HepG2 (cell line): ENCODE data around the gene CTIF. TPM values are rescaled to one million over a fixed set of nuclear protein-coding genes. Genes with fewer than 3 reads are reported as not detected.

Experiments used
- ATAC-seq: fragments of 200-7000 bp; cut with Tn5 transposase; 3 replicates; pipeline ENCODE4 v1.9.1; 2020; ENCODE audit warnings: mild to moderate bottlenecking, moderate library complexity
- BruUV-seq: library from RNA; stranded (reverse); fragments of 400-500 nt; replicated peaks from 2 replicates; lab custom pipeline; 2021; lab: Mats Ljungman, UMichigan
- CTCF ChIA-PET: fragments of 300-600 bp; formaldehyde crosslinking; extraction: SDS; loops from one replicate; lab custom pipeline; 2021; ENCODE audit warnings: low total read pairs, inconsistent platforms, low intra/inter-chr PET ratio; lab: Yijun Ruan, JAX
- POLR2A ChIA-PET: fragments of 350-600 bp; sonication (Branson Sonifier 250); formaldehyde crosslinking; loops from one replicate; lab custom pipeline; 2020; ENCODE audit warnings: antibody characterized with exemption, inconsistent platforms; lab: Yijun Ruan, JAX
- DNase-seq: peaks from one replicate; pipeline ENCODE4 v3.0.0-alpha.2; 2015; ENCODE audit warnings: low spot score
- FAIRE-seq: peaks from 3 replicates; lab custom pipeline; 2011; peaks lifted over from hg19 to GRCh38; lab: Jason Lieb, UNC
- H2AFZ ChIP-seq: one replicate; pipeline ENCODE4 v1.6.1; 2011; ENCODE audit warnings: low read length, inconsistent platforms
- H3K27ac ChIP-seq: fragments of 300-600 bp; 3 replicates; pipeline ENCODE4 v1.8.0; 2011; ENCODE audit warnings: mixed run types, mild to moderate bottlenecking, mixed read lengths, low read length, inconsistent platforms; ENCODE audit not compliant: insufficient read depth; ENCODE audit errors: extremely low read length
- H3K27me3 ChIP-seq, 2 experiments: fragments of 200-600 bp in 1 of 2; 2 replicates in 1 of 2; 3 replicates in 1 of 2; pipeline versions ENCODE4 v1.6.0 to v1.8.0; 2011; ENCODE audit warnings: low read length in 2 of 2, mild to moderate bottlenecking in 2 of 2, moderate library complexity in 2 of 2, inconsistent platforms in 1 of 2; ENCODE audit not compliant: insufficient read depth in 2 of 2, control insufficient read depth in 1 of 2
- H3K36me3 ChIP-seq, 2 experiments: fragments of 200-600 bp in 1 of 2; replicated peaks in 1 of 2; 2 replicates in 1 of 2; 3 replicates in 1 of 2; pipeline versions ENCODE4 v1.5.1 to v1.8.0; 2011; ENCODE audit warnings: low read length in 2 of 2, inconsistent platforms in 1 of 2; ENCODE audit not compliant: insufficient read depth in 2 of 2, control insufficient read depth in 1 of 2
- H3K4me1 ChIP-seq: 2 replicates; pipeline ENCODE4 v1.5.1; 2012; ENCODE audit warnings: low read length, inconsistent platforms; ENCODE audit not compliant: insufficient read depth
- H3K4me2 ChIP-seq: 2 replicates; pipeline ENCODE4 v1.6.0; 2011; ENCODE audit warnings: low read depth, low read length, inconsistent platforms
- H3K4me3 ChIP-seq, 3 experiments: fragments of 200-600 bp in 1 of 3; sonication (generic), shearing (Covaris generic) in 1 of 3; replicated peaks in 1 of 3; 2 replicates each; pipeline ENCODE4 v1.5.1; 2011 to 2016; ENCODE audit warnings: low read length in 3 of 3, inconsistent platforms in 2 of 3, low read depth in 2 of 3, mild to moderate bottlenecking in 2 of 3, control low read depth in 1 of 3, mixed read lengths in 1 of 3; ENCODE audit not compliant: insufficient read depth in 1 of 3
- H3K79me2 ChIP-seq: one replicate; pipeline ENCODE4 v1.6.1; 2011; ENCODE audit warnings: low read length, inconsistent platforms; ENCODE audit not compliant: insufficient read depth
- H3K9ac ChIP-seq: 2 replicates; pipeline ENCODE4 v1.6.0; 2011; ENCODE audit warnings: mild to moderate bottlenecking, low read depth, low read length, inconsistent platforms; ENCODE audit not compliant: insufficient read depth
- H3K9me3 ChIP-seq: 2 replicates; pipeline ENCODE4 v1.5.1; 2012; ENCODE audit warnings: mild to moderate bottlenecking, low read length
- H4K20me1 ChIP-seq: 2 replicates; pipeline ENCODE4 v1.6.0; 2011; ENCODE audit warnings: inconsistent platforms, mild to moderate bottlenecking, low read length, moderate library complexity; ENCODE audit not compliant: insufficient read depth
- CEBPG ChIP-seq: IDR thresholded peaks from 2 replicates; pipeline ENCODE4 v1.6.1; 2016
- EHMT2 ChIP-seq: fragments of 200-600 bp; sonication (generic); IDR thresholded peaks from 2 replicates; pipeline ENCODE4 v1.7.0; 2017; ENCODE audit warnings: antibody characterized with exemption, low read depth, low read length, borderline replicate concordance
- ELF4 ChIP-seq: sonication (generic); formaldehyde crosslinking; IDR thresholded peaks from 2 replicates; pipeline ENCODE4 v1.5.0; 2020; ENCODE audit warnings: missing genetic modification reagents, mild to moderate bottlenecking, moderate library complexity, borderline replicate concordance
- KLF13 ChIP-seq: sonication (generic); formaldehyde crosslinking; IDR thresholded peaks from 2 replicates; pipeline ENCODE4 v1.4.0; 2020; ENCODE audit warnings: mild to moderate bottlenecking, missing genetic modification reagents
- PHF21A ChIP-seq: sonication (generic); formaldehyde crosslinking; IDR thresholded peaks from 2 replicates; pipeline ENCODE4 v1.5.0; 2020; ENCODE audit warnings: mild to moderate bottlenecking, missing genetic modification reagents
- TCF7 ChIP-seq: sonication (generic); IDR thresholded peaks from 2 replicates; pipeline ENCODE4 v1.6.1; 2016; ENCODE audit warnings: antibody characterized with exemption, low read depth
- ZNF124 ChIP-seq: sonication (generic); formaldehyde crosslinking; IDR thresholded peaks from 2 replicates; pipeline ENCODE4 v1.4.0; 2020; ENCODE audit warnings: missing genetic modification reagents
- ZNF441 ChIP-seq: sonication (generic); formaldehyde crosslinking; IDR thresholded peaks from 2 replicates; pipeline ENCODE4 v1.7.0; 2021; ENCODE audit warnings: missing genetic modification reagents, borderline replicate concordance
- ZNF550 ChIP-seq: sonication (generic); formaldehyde crosslinking; IDR thresholded peaks from 2 replicates; pipeline ENCODE4 v1.4.0; 2020; ENCODE audit warnings: mild to moderate bottlenecking, missing genetic modification reagents, borderline replicate concordance
- ZNF790 ChIP-seq: sonication (generic); formaldehyde crosslinking; IDR thresholded peaks from 2 replicates; pipeline ENCODE4 v1.8.0; 2022; ENCODE audit warnings: missing genetic modification reagents, mild to moderate bottlenecking, borderline replicate concordance
- WGBS: methylation state at CpG from one replicate; pipeline ENCODE4 v1.1.6; 2017; ENCODE audit warnings: low lambda C conversion rate; 5-methylcytosine and 5-hydroxymethylcytosine counted together
- in situ Hi-C: cut with HindIII; loops from 2 replicates; pipeline ENCODE4 v1.10.0; 2017; ENCODE audit warnings: low pct_unique_long_range_greater_than_20kb; ENCODE audit not compliant: extremely low pct_ligation_motif_present
- intact Hi-C: fragments of 100-400 bp; cut with micrococcal nuclease; formaldehyde crosslinking; loops from one replicate; pipeline ENCODE4 v1.10.0; 2022; ENCODE audit not compliant: unreplicated experiment
- polyA plus RNA-seq, 8 experiments: library from polyadenylated mRNA; depleted of rRNA in 3 of 8; stranded (reverse) in 7 of 8; unstranded in 1 of 8; fragments of >200 nt; fragmentation: Illumina TruSeq in 4 of 8; extraction: Trizol in 4 of 8; gene quantifications; 2 replicates each; pipeline versions ENCODE4 v1.2.1 to v1.2.3, GENCODE V29; 2011 to 2016; ENCODE audit warnings: low read depth in 4 of 8, missing spikeins in 1 of 8, mixed read lengths in 1 of 8; ENCODE audit not compliant: insufficient read depth in 1 of 8
- total RNA-seq, 5 experiments: library from RNA; depleted of rRNA; stranded (reverse); fragments of >200 nt; fragmentation: Illumina TruSeq; extraction: Trizol; gene quantifications; 2 replicates each; pipeline ENCODE4 v1.2.3, GENCODE V29; 2016; ENCODE audit warnings: low read depth in 1 of 5
- TF ChIP-seq, protein P1 (sequence below): IDR thresholded peaks from 2 replicates; pipeline ENCODE4 v1.6.1; 2012; ENCODE audit warnings: inconsistent platforms
- TF ChIP-seq, protein P2 (sequence below): IDR thresholded peaks from 2 replicates; pipeline ENCODE4 v1.6.1; 2016; ENCODE audit warnings: missing biosample characterization, missing genetic modification reagents, low read depth

CTIF gene
- total and polyA plus RNA-seq, 2 of the 13 experiments (the other 11 are each of a cell fraction or from before 2014, with no cell fraction given): 18.2 to 28.0 TPM

DNA sequence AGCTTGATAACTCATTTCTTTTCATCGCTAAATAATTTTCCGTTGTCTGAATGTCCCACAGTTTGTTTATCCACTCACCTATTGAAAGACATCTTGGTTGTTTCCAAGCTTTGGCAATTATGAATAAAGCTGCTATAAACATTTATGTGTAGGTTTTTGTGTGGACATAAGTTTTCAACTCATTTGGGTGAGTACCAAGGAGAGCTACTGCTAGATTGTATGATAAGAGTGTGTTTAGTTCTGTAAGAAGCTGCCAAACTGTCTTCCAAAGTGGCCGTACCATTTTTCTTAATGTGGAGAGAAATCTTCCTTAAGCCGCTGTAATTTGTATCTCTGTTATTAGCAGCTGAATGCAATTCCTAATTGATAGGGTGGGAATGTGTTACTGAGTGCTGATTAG lies 11.4 kb upstream of the CTIF start:
- ChIA-PET POLR2A (interaction anchor here (1.0 kb wide), 1 partner anchor 12 kb away, joined by 5 read pairs; the partner anchor contains the start of gene CTIF), CTCF (no interaction called here)
- H3K9me3 ChIP-seq: no peaks in the 10 kb centered on the region
- no peaks in the 10 kb centered on the region for H3K79me2 ChIP-seq
- in situ Hi-C loops: no loop called here
- H3K36me3 ChIP-seq: no peaks in the 10 kb centered on the region
- FAIRE-seq (no peak), ATAC-seq (no peak), DNase-seq (no peak)
- H2AFZ ChIP-seq: no peak overlapping the region
- TF ChIP-seq ELF4 (CRISPR knock-in tag) (no peak), ZNF441 (CRISPR knock-in tag) (no peak), EHMT2 (no peak), PHF21A (no peak), ZNF124 (no peak), TCF7 (no peak), CEBPG (CRISPR knock-in tag) (no peak), KLF13 (CRISPR knock-in tag) (no peak), ZNF790 (CRISPR knock-in tag) (no peak), ZNF550 (CRISPR knock-in tag) (no peak)
- TF ChIP-seq, protein P1, sequence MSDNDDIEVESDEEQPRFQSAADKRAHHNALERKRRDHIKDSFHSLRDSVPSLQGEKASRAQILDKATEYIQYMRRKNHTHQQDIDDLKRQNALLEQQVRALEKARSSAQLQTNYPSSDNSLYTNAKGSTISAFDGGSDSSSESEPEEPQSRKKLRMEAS: no peak
- TF ChIP-seq, protein P2, sequence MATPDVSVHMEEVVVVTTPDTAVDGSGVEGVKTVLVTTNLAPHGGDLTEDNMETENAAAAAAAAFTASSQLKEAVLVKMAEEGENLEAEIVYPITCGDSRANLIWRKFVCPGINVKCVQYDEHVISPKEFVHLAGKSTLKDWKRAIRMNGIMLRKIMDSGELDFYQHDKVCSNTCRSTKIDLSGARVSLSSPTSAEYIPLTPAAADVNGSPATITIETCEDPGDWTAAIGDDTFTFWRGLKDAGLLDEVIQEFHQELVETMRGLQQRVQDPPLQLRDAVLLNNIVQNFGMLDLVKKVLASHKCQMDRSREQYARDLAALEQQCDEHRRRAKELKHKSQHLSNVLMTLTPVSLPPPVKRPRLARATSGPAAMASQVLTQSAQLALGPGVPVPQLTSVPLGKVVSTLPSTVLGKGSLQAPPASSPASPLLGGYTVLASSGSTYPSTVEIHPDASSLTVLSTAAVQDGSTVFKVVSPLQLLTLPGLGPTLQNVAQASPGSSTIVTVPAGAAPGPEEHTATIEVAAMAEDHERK (CRISPR knock-in tag): no peak
- intact Hi-C loops: no loop called here
- no peaks in the 10 kb centered on the region; the same call in 1 of the 2 replicates for H3K4me1 ChIP-seq
- H3K27me3 ChIP-seq: peaks cover 1 to 4% of the 10 kb centered on the region in 2 experiments; a peak in 3 of 5 replicates
- WGBS: 90% methylated on average over 4 of the region's 4 CpGs
- H3K9ac ChIP-seq: no peak overlapping the region
- no peak overlapping the region for H3K27ac ChIP-seq
- no peaks in the 10 kb centered on the region for H4K20me1 ChIP-seq
- H3K4me2 ChIP-seq: no peak overlapping the region
- no peak overlapping the region for H3K4me3 ChIP-seq
- no TSS peak for BruUV-seq
